GM19043 (cell line): ENCODE data around the gene HECW1.

Source experiments
- ATAC-seq: cut with Tn5 transposase; IDR thresholded peaks from one replicate; pipeline ENCODE4 v1.9.1; 2021; ENCODE audit warnings: low read depth; ENCODE audit not compliant: unreplicated experiment

HECW1 gene

DNA sequence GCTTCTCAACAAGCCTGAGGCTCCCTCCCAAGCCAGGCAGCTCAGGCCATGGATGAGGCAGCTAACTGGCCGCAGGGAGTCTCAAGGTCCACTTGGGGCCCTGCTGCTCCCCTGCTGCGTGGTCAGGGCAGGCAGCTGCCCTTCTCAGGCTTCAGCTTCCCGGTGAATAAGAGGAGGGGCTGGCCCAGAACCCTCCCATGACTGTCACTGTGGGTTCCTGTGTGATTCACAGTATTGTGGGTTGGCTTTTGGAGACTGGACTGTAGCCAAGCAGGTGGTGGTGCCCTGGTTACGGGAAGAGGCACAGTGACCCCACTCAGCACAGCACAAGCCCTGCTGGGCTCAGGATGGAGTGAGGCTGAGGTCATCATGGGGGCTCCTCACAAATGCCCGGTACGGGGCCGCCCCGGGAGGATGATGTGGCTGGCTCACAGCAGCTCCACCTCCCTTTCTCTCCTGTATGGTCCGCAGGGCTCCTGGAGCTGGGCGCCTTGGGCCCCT lies 189.8 kb downstream of the HECW1 start:
- no peak for ATAC-seq

DNA sequence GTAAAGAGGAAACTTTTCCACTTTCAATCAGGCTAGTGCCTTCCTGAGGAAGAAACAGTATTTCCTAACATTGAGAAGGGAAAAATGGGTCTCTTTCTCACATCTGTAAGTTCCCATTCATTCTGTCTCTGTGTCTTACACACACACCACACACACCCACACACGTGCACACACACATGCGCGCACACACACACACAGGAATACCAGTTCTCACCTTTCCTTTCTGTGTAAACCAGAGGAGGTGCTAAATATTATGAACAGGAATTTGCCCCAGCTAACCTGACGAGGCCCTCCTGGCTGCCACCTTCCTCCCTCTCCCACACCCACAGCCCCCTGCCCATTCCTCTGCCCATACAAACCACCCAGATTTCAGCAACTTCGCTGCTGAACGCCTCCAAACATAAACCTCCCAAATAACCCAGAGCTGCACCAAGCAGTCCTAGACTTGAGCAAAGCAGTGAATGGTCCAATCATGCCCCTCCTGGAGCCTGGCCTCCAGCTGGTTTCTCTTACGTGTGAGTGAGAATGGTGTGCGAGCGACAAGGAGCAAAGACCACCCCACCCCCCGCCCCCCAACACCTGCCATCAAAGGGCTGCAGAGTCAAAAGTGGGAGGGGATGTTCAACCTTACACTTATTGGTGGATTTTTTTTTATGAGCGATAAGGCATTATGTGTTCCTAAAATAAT lies 190.5 kb downstream of the HECW1 start:
- no peak for ATAC-seq

GRCh38 chr7:43303740-43304241 lies 191.3 kb downstream of the HECW1 start:
- no peak for ATAC-seq

GRCh38 chr7:43306404-43306803 lies 194.0 kb downstream of the HECW1 start:
- no peak for ATAC-seq

GRCh38 chr7:43307522-43307921 lies 195.1 kb downstream of the HECW1 start:
- no peak for ATAC-seq

GRCh38 chr7:43308913-43309705 lies 196.7 kb downstream of the HECW1 start:
- no peak for ATAC-seq

DNA sequence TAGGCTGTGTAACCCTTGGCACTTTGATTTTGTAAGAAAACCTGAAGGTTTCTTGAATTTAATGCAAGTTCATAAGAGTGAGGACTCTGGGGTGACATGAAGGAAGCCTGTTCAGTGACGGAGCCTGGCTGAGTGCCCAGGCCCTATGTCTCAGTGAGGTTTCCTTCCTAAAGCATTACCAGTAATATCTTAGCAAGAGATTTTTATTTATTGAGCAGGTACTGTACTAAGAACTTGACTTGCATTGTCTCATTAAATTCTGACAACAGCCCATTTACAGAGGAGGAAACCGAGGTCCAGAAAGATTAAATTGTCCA lies 197.2 kb downstream of the HECW1 start:
- ATAC-seq = no peak

- ATAC-seq = no peak
Observed at GRCh38 chr7:43311052-43311451, 198.6 kb downstream of the HECW1 start.

DNA sequence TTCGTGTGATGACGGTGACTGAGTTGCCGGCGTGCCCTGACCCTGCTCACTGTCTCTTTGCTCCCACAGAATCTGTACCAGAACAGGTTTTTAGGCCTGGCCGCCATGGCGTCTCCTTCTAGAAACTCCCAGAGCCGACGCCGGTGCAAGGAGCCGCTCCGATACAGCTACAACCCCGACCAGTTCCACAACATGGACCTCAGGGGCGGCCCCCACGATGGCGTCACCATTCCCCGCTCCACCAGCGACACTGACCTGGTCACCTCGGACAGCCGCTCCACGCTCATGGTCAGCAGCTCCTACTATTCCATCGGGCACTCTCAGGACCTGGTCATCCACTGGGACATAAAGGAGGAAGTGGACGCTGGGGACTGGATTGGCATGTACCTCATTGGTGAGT lies 199.2 kb downstream of the HECW1 start:
- ATAC-seq = no peak

- ATAC-seq = no peak
Observed at GRCh38 chr7:43313628-43314378, 201.4 kb downstream of the HECW1 start.

DNA sequence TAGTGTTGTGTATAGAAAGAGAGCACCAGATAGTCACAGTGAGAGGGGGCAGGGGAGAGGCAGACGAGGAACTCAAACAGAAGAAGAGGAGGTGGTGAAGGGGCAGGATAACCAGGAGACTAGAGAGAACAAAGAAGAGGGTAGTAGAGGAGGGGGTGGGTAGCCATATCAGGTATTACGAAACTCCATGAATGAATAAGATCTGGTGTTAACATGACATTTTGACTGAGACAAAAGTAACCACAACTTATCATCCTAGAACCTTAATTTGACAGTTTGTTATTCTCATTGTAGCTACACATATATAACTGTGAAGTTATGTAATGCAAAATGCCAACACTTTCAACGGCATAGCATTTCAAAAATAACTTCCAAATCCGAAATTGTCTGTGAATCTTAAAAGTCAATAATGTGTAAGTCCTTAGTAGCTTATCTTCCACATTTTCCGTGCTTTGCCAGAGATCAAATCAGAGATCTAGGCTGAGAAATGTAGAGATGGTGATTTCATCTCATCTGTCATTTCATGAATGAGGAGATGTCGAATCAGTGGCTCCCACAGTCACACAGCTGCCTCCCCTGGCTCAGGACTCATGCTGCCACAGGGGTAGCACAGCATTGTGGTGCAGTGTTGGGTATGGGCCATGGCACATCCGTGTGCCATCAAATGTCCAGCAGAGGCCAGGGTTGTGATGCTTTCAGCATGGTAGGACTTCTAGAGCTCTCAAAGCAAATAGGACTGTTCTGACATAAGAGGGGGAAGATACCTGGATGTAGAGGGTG lies 202.1 kb downstream of the HECW1 start:
- no peak for ATAC-seq

GRCh38 chr7:43317075-43317474 lies 204.6 kb downstream of the HECW1 start:
- ATAC-seq = no peak

- ATAC-seq = no peak
Observed at GRCh38 chr7:43318188-43318770, 205.8 kb downstream of the HECW1 start.

- ATAC-seq = no peak
Observed at GRCh38 chr7:43325595-43325994, 213.1 kb downstream of the HECW1 start.

DNA sequence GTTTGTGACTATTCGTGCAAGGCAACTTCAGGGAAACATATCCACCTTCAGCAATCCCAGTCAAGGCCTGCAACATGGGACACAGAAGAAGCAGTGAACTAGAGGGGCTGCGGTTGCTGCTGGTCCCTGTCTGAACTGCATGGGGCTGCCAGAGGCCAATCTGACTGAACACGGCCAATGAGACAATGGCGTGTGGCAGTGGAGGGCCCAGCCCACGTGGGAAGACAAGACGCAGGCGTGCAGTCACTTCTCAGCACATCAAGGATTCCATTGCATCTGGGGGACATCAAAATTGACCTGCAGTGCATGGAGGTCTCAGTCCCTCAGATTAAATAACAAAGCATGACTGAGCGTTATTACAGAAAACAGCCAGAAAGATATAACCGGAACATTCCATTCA lies 215.9 kb downstream of the HECW1 start:
- ATAC-seq = no peak

DNA sequence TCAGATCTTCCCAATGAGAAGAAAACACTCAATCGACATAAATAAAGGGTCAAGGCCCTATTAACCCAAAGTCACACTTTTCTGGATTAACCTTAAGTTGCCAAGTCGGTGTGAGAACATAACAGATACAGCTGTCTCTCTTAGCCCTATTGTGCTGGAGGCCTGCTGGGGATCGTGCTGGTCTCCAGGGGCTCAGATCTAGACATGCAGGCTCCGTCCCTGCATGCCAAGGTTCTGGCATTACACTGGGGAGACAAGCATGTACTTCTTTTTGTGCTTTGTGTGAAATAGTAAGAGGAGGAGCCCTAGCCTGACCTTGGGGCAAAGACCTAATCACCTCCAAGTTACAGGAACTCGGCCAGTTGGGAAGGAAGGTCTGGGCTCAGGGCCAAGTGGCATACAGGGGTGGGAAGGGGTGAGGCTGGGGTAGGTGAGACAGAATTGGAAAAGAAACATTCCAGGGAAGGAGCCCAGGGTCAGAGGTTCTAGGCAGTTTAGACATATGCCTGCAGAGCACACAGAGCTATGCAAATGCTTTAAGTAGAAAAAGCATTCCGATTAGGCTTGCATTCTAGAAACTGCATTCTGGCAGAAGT lies 216.4 kb downstream of the HECW1 start:
- no peak for ATAC-seq

DNA sequence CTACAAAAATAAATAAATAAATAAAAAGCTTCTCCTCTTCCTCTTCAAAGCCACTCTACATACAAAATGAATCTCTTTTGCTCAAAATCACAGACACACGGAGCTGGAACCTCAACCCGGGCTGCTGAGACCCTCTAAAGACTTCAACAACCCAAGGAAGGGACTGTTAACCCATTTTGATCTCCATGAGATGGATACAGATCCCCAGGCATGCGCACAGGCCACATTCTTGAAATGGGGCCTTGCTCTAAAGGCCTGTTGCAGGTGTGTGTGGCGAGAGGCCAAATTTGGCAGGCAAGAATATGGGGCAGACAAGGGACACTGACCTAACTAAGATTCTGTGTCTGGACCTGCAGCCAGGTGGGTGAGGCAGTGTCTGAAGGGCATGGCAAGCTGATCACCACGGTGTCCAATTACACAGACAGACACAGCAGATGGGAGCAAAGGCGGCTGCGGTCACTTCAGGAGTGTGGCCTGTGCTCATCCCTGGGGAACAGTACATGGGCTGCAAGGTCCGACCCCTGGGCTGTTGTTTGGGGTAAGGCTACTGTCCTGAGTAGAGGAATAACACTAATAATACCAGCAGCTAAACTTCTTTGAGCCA lies 219.8 kb downstream of the HECW1 start:
- no peak for ATAC-seq

GRCh38 chr7:43337191-43337590 lies 224.7 kb downstream of the HECW1 start:
- no peak for ATAC-seq

DNA sequence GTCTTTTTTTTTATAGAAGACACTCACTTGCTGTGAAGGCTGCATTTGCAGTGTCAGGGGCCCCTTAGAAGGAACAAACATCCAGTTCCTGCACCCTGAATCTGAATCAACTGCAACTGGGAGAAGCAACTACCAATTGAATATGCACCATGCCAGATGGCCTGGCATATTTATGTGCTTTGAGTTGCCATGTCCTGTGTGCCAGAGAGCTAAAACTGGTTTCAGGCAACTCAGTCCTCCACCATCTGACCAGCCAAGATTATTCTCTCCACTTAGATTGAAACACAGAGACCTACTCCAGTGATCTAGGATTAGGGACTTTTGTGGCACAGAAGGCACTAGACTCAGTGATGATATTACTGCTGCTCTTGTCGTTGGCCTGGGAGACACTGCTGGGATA lies 225.4 kb downstream of the HECW1 start:
- no peak for ATAC-seq
